GM12875 (cell line): ENCODE results near the gene SPG21.

Experiments
- H3K4me3 ChIP-seq: one replicate; pipeline ENCODE4 v1.5.1; 2011; ENCODE audit warnings: low read depth, low read length, control low read depth
- CTCF ChIP-seq: IDR thresholded peaks from 2 replicates; pipeline ENCODE4 v1.5.1; 2011; ENCODE audit warnings: low read depth, mild to moderate bottlenecking, control low read depth, inconsistent platforms, low read length, moderate library complexity, borderline replicate concordance; ENCODE audit not compliant: insufficient read depth

Gene SPG21

GRCh38 chr15:64989416-64990167 is at the start of gene SPG21:
SPG21 (minus strand) TSS chr15:64989914; CDS start chr15:64983569, 6,345 bp downstream.
- peak within 1 kb of the TSS; percentile 84 for H3K4me3 ChIP-seq
- no peak for TF ChIP-seq CTCF

GRCh38 chr15:65038836-65039235 is 49.1 kb upstream of the SPG21 start:
- H3K4me3 ChIP-seq, result no peak overlapping the region
- no peak for TF ChIP-seq CTCF

- TF ChIP-seq CTCF, result no peak
- H3K4me3 ChIP-seq, result no peak overlapping the region
Observed at GRCh38 chr15:65038428-65038827, 48.7 kb upstream of the SPG21 start.

GRCh38 chr15:65037309-65037708 is 47.6 kb upstream of the SPG21 start:
- TF ChIP-seq CTCF, result no peak
- no peak overlapping the region for H3K4me3 ChIP-seq

- no peak for TF ChIP-seq CTCF
- H3K4me3 ChIP-seq, result no peak overlapping the region
Observed at GRCh38 chr15:65034719-65035118, 45.0 kb upstream of the SPG21 start.

GRCh38 chr15:65033659-65034269 is 44.0 kb upstream of the SPG21 start:
- no peak overlapping the region for H3K4me3 ChIP-seq
- TF ChIP-seq CTCF, result peak; percentile 62
